HG03460 (cell line): Measurements from ENCODE around the gene PSMC4.

Experiments
- ATAC-seq: cut with Tn5 transposase; IDR thresholded peaks from one replicate; pipeline ENCODE4 v1.9.1; 2021; ENCODE audit not compliant: unreplicated experiment

Gene PSMC4

GRCh38 chr19:39987167-39987566, 16.2 kb downstream of the PSMC4 start:
- no peak for ATAC-seq

DNA sequence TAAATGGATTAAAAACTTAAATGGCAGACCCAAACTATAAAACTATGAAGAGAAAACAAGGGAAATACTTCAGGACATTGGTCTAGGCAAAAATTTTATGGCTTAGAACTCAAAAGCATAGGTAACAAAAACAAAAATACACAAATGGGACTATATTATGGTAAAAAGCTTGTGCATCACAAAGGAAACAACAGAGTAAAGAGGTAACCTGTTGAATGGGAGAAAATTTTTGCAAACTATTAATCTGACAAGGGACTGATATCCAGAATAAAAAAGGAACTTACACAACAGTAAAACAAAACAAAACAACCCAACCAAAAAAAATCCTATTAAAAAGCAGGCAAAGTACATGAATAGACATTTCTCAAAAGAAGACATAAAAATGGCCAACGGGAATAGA, 16.6 kb downstream of the PSMC4 start:
- ATAC-seq, result no peak

- no peak for ATAC-seq
Measured at GRCh38 chr19:39993605-39994004, 22.6 kb downstream of the PSMC4 start.

DNA sequence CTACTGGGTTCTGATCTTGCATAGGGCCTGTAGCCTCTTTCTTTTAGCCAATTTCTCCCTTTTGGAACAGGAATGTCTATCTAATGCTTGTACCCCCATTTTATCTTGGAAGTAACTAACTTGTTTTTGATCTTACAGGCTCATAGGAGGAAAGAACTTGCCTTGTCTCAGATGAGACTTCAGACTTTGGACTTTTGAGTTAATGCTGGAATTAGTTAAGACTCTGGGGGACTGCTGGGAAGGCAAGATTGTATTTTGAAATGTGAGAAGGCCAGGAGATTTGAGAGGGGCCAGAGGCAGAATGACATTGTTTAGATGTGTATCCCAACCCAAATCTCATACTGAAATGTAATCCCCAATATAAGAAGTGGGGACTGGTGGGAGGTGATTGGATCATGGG, 23.4 kb downstream of the PSMC4 start:
- no peak for ATAC-seq

DNA sequence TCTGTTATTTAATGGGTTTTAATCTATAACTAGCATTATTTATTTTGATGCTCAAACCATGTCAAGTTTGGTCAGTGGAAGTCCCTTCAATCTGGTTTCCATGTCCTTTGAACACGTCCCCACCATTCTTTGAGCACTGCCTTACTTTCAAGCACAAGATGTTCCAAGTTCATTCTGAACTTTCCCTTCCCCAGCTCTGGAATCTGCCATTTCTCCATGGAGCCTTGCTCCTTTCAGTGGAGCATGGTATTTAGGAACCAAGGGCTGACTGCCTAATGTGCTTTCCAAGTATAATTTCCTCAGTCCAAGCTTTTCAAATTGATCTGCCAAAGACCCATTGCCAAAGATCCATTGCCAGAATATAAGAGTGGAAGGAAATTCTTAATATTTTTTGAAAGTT, 24.8 kb downstream of the PSMC4 start:
- ATAC-seq, result no peak

DNA sequence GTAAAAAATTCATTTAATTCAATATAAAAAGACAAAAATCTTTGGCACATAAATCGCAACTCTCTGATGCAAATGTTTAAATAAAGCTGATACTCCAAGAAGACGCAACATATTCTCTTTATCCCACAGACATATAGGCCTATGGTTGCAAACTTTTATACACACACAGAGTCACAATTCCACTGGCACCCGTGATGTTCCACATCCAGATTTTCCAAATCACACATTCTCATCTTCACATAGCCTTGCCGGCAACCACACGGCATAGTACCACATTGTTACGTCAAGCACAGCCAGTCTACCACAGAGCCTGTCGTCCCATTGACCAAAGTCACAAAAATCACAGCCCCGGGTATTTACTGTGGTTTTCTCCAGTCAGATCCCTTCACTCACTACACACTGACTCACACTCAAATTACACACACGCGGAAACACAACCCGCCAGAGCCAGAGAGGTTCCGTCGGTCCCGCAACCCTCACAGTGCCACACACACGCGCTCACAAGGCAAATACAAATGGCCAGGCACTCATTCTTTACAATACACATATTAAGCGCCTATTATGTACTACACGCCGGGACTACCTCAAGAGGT, 25.3 kb downstream of the PSMC4 start:
- ATAC-seq, result peak; percentile 15

DNA sequence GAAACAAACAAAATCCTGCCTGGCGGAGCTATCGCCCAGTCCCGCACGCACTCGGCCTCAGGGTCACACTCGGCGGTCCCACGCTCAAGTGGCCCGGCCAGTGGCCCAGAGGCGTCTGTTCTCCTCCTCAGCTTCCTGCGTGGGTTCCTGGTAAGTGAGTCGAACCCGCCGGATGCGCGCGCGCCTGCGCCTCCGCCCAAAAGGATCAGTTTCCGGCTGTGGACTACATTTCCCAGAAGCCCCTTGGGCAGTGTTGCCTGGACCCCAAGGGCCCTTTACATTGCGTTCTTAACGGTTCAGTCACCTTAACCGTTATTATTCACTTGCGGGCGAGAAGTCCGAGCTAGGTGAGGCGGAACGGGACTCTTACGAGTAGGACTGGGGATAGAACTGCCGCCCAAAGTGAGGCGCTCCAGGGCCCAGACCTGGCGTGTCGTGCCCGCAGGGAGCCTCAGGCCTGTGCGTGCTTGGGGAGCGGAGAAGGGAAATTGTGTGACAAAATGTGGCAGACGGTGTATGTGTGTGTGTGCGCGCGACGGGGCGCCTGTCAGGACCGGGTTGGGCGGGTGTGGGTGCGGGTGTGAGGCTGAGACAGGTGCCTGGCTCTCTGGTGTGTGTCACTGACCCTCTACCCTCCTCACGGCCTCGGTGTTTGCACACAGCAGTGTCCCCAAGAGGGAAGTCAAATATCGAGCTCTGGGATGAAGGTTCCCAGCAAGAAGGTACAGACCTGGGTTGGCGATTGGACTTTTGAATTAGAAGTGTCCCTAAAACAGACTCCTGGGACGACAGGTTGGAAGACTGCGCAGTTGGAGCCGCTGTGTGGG, 26.1 kb downstream of the PSMC4 start, which contains the start of gene ZNF546:
Gene ZNF546 (plus strand): TSS at position 250 of the 827 bp plus-strand sequence. CDS start 1,267 bp downstream, outside the sequence.
- peak; percentile 72 for ATAC-seq

DNA sequence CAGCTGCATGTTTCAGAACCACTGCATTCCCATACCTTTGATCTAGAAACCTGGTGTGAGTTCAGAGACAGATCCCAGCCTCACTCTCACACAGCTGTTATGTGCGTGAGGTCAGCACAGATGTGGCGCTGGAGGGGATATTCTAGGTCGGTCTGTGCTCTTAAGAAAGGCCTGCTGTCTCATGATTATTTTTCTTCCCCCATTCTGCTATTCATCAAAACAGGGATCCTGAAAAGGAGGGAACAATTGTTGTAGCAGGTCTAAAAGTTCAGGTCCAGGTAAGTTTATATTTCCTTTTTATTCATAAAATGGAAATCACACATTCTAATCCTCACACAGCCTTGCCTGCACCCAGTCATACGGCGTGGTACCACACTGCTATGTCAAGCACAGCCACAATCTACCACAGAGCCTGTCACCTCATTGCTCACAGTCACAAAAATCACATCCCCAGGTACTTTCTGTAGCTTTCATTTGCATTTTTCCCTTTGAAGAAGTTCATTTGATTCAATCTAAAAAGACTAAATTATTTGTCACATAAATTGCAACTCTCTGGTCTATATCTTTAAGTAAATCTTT, 26.8 kb downstream of the PSMC4 start:
- ATAC-seq, result no peak

DNA sequence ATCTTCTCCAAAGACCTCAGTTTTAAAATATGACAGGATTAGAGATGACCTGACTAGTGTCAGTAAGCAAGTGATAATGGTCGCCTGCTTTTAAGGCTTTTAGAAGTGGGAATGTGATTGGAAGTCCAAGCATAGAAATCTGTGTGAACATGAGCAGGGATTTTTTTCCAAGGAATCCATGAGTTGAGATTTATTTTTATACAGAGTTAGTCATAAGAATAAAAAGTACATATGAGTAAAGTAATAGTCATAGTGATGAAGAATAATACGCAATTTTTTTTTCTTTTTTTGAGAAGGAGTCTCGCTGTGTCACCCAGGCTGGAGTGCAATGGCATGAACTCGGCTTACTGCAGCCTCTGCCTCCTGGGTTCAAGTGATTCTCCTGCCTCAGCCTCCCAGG, 27.5 kb downstream of the PSMC4 start:
- no peak for ATAC-seq

DNA sequence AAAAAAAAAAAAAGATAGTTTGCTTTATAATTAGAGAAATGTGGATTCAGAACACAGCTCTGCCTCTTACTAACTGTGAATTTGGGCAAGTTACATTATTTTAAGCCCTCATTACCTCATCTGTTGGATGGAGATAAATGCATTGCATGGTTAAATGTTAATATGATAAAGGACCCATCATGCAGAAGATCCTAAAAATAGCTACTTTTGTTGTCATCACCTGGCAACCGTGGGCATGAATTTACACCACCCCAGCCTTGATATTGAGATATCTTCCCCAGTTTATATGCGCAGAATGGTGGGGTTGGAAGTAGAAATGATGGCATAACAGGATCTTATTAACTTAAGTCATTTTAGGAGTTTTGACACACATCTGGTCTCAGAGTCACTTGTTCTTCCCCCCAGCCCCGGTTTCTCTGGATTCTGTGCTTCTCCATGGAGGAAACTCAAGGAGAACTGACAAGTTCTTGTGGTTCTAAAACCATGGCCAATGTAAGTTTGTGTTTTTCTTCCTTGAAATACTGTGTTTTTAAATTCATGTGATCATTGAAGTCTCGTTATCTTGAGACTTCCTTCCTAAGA, 34.8 kb downstream of the PSMC4 start:
- no peak for ATAC-seq

DNA sequence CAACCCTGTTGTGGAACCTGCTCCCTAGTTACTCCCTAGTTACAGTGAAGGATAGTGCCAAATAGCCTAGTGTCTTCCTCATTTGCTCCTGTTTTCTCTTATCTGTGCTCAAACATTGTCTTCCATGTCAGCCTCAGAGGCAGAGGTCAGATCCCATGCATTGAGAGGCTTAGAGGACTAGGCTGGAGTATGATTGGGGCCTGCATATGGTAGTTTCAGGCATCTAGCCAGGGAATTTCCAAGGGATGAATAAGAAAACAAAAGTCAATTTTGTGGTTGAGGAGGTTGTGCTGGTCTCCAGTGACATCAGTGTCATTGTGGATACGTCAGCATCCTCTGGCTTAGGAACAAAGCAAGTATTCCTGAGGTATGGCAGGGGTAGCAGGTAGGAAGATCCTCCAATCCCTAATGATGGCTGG, 35.3 kb downstream of the PSMC4 start:
- ATAC-seq, result no peak

DNA sequence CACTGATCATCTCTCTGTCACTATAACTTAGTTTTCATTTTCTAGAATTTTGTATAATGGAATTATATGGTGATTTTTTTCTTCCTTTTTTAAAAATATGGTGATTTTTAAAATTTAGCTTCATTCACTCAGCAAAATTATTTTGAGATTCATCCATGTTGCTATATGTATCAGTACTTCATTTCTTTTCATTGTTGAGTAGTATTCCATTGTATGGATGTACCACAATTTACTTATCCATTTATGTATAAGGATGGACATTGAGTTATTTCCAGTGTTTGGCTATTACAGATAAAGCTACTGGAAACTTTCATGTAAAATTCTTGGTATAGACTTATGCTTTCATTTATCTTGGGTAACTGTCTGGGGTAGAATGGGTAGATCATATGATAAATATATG, 38.7 kb downstream of the PSMC4 start:
- no peak for ATAC-seq

DNA sequence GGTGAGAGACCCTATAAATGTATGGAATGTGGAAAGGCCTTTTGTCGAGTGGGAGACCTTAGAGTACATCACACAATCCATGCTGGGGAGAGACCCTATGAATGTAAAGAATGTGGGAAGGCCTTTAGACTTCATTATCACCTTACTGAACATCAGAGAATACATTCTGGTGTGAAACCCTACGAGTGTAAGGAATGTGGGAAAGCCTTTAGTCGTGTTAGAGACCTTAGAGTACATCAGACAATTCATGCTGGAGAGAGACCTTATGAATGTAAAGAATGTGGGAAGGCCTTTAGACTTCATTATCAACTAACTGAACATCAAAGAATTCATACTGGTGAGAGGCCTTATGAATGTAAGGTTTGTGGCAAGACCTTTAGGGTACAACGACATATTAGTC, 43.0 kb downstream of the PSMC4 start:
- ATAC-seq, result no peak

GRCh38 chr19:40023969-40024368, 53.0 kb downstream of the PSMC4 start:
- no peak for ATAC-seq

DNA sequence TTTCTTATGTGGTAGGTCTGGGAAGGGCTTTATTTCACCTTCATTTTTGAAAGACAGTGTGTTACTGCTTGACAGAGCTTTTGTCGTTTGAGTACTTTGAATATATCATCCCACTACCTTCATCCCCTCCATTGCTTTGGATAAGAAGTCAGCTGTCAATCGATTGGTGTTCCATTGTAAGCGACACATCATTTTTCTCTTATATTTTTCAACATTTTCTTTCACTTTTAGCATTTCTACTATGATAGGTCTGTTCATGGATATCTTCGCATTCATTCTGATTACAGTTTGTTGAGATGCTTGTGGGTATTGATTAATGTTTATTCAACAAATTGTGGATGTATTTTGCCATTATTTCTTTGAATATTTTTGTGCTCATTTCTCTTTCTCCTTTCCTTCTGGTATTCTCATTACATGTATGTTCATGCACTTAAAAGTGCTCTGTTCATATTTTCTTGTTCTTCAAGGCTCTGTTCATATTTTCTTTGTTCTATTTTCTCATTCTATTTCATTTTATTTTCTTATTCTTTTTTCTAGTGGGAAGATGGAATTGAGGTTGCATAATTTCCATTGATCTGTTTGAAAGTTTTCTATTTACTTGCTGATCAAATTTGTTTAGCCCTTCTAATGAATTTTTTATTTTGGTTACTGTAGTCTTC, 55.1 kb downstream of the PSMC4 start:
- ATAC-seq, result no peak

DNA sequence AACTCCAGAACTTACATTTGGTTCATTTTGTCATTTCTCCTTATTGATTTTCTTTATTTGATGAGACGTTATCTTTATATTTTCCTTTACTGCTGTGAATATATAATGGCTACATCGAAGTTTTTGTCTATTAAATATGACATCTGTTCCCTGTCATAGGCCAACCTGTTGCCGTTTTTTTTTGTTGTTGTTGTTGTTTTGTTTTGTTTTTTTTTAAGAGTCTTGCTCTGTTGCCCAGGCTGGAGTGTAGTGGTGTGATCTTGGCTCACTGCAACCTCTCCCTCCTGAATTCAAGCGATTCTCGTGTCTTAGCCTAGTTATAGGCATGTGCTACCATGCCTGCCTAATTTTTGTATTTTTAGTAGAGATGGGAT, 55.6 kb downstream of the PSMC4 start:
- no peak for ATAC-seq
